SK-N-MC (cell line): ENCODE results near the gene UBE2E2.

ENCODE experiments used
- EZH2 ChIP-seq: fragments of 200-600 bp; sonication (generic); IDR thresholded peaks from one replicate; pipeline ENCODE4 v1.6.1; 2017; ENCODE audit warnings: antibody characterized with exemption
- POLR2AphosphoS5 ChIP-seq: IDR thresholded peaks from 2 replicates; pipeline ENCODE4 v1.6.1; 2012; ENCODE audit warnings: mild to moderate bottlenecking, low read depth, low read length, borderline replicate concordance

DNA sequence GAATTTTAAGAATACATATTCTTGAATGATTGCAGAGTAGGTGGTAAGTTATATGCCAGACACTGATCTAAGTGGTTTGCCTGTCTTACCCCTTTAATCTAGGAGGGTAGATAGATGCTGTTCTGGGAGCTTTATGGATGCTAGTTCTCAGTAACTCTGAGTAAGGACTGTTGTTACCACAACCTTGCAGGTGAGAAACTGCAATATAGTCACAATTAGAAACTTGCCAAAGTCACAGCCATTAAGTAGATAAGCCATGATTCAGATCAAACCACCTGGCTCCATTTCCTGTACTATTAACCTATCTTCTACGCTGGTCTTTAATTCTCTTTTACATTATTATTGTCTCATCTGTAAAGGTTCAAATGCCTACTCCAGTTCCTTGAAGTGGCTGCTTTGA, 46.8 kb downstream of the UBE2E2 start:
- TF ChIP-seq EZH2 (no peak), POLR2AphosphoS5 (no peak)
